Activated CD4-positive, alpha-beta memory T cell treated with anti-CD3 and anti-CD28 coated beads, Interleukin-2, amount 10 ng/mL, durations not matched to agents 7 days and 5 days (primary cell): ENCODE data around the gene PHACTR1. TPM values are rescaled to one million over a fixed set of nuclear protein-coding genes. Genes with fewer than 3 reads are reported as not detected.

Experiments used
- CTCF ChIA-PET: fragments of 350-600 bp; sonication (Branson Sonifier 250); formaldehyde crosslinking; loops from one replicate; lab custom pipeline; 2021; ENCODE audit warnings: antibody characterized with exemption, inconsistent platforms; lab: Charles Lee
- POLR2A ChIA-PET: fragments of 350-600 bp; sonication (Branson Sonifier 250); formaldehyde crosslinking; loops from one replicate; lab custom pipeline; 2021; ENCODE audit warnings: antibody characterized with exemption; lab: Charles Lee
- DNase-seq: peaks from one replicate; pipeline ENCODE4 v3.0.0-alpha.2; 2020
- H3K27ac Mint-ChIP-seq: one replicate; pipeline ENCODE4 v1.8.0; 2021; ENCODE audit warnings: mild to moderate bottlenecking, mixed read lengths
- H3K27me3 Mint-ChIP-seq: one replicate; pipeline ENCODE4 v1.8.0; 2021; ENCODE audit warnings: mixed read lengths
- H3K36me3 Mint-ChIP-seq: one replicate; pipeline ENCODE4 v1.8.0; 2021; ENCODE audit warnings: low read depth, mixed read lengths
- H3K4me1 Mint-ChIP-seq: one replicate; pipeline ENCODE4 v1.8.0; 2021; ENCODE audit warnings: mixed read lengths
- H3K4me3 Mint-ChIP-seq: one replicate; pipeline ENCODE4 v1.8.0; 2021; ENCODE audit warnings: mild to moderate bottlenecking, mixed read lengths
- H3K9me3 Mint-ChIP-seq: one replicate; pipeline ENCODE4 v1.8.0; 2021; ENCODE audit warnings: mixed read lengths
- total RNA-seq, 2 experiments: library from RNA; stranded (reverse); gene quantifications; one replicate each; pipeline ENCODE4 v1.2.3, GENCODE V29; 2021

The PHACTR1 gene
- total RNA-seq, 2 experiments from 2014 or later, result 0.33 to 0.53 TPM

DNA sequence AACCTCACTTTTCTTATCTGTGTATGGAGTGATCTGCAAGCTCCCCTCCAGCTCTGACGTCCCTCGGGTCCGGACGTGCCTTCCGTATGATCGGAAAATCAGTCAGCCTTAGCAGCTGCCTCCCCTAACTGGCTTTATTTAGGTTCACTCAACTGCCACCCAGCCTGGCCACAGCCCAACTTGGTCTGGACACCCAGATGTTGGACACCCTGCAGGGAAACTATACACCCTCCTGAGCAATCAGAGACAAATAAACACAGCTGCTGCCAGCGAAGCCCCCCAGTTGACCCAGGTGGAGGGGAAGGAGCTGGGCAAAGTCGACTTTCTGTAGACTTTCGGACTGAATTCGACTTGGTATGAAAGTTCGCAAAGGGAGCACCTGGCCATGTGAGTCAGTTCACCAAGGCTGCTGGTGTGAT is 582.8 kb downstream of the PHACTR1 start:
- peaks cover 24% of the 10 kb centered on the region for H3K4me1 Mint-ChIP-seq
- no peak overlapping the region for H3K4me3 Mint-ChIP-seq
- H3K27me3 Mint-ChIP-seq, result no peaks in the 10 kb centered on the region
- POLR2A ChIA-PET, result no interaction called here
- no peak for DNase-seq
- CTCF ChIA-PET, result no interaction called here
- no peak overlapping the region for H3K27ac Mint-ChIP-seq
- no peaks in the 10 kb centered on the region for H3K9me3 Mint-ChIP-seq
- peaks cover 46% of the 10 kb centered on the region for H3K36me3 Mint-ChIP-seq

DNA sequence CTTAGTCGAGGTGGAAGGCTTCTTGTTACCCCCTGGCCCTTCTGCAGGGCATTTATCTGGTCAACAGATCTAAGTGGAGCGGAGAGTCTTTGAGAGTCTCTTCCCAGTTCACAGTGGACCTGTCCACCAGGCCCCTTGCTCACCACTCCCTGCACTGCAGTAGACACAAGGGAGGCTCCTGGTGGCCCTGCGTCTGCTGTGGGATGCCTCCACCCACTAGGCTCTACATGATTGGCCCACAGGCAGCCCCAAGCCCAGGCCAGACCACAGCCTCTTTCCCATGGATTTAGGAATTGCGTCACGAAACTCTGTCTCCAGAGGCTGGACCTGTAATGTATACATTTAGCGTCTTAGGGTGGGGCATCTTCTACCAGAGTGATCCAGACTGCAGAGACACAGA is 583.4 kb downstream of the PHACTR1 start:
- Mint-ChIP-seq H3K4me3 (no peak overlapping the region), H3K27me3 (no peaks in the 10 kb centered on the region), H3K36me3 (peaks cover 46% of the 10 kb centered on the region), H3K9me3 (no peaks in the 10 kb centered on the region), H3K27ac (no peak overlapping the region), H3K4me1 (peaks cover 26% of the 10 kb centered on the region)
- CTCF ChIA-PET, result no interaction called here
- POLR2A ChIA-PET, result no interaction called here
- DNase-seq, result no peak

DNA sequence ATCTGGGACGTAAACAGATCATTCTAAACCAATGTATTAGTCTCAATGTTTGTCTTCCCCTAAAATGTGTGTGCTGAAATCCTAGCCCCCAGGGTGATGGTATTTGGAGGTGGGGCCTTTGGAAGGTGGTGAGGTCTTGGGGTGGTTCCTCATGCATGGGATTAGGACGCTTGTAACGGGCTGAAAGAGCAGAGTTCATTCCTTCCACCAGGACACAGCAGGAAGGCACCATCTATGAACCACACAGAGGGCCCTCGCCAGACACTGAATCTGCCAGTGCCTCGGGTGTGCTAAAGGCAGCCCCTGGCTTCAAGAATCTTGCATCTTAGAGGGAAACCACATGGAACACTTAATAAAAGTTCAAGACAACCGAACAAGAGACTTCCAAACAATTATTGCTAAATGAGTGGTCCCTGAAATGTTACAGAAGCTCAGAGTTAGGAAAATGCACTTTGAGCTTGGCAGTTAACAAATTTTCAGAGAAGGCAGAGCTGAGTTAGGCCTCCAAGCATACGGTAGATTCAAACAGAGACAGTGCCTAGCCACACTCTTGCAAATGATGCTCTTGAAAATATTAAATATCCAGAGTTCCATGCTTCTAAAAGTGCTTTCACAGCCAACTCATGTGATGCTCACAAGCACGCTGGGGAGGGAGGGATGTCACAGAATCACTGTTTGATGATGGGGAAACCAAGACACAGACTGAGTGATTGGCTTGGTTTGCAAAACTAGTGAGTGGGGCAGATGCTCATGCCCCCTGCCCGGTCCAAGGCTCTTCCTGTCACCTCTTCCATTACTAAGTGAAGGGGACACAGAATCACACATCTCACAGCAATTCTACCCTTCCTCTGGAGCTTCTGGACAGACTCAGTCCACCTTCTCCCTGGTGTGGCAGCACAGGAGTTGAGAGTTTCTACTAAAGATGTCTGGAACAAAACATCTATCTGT is 584.4 kb downstream of the PHACTR1 start:
- no peaks in the 10 kb centered on the region for H3K27me3 Mint-ChIP-seq
- POLR2A ChIA-PET, result no interaction called here
- CTCF ChIA-PET, result interaction anchor here (2.6 to 3.4 kb wide), 2 partner anchors 27 to 30 kb away, joined by 12 to 14 read pairs; partner anchors contain the start of gene TBC1D7
- H3K9me3 Mint-ChIP-seq, result no peaks in the 10 kb centered on the region
- H3K27ac Mint-ChIP-seq, result no peak overlapping the region
- peaks cover 26% of the 10 kb centered on the region for H3K4me1 Mint-ChIP-seq
- peaks cover 48% of the 10 kb centered on the region for H3K36me3 Mint-ChIP-seq
- no peak overlapping the region for H3K4me3 Mint-ChIP-seq
- no peak for DNase-seq

DNA sequence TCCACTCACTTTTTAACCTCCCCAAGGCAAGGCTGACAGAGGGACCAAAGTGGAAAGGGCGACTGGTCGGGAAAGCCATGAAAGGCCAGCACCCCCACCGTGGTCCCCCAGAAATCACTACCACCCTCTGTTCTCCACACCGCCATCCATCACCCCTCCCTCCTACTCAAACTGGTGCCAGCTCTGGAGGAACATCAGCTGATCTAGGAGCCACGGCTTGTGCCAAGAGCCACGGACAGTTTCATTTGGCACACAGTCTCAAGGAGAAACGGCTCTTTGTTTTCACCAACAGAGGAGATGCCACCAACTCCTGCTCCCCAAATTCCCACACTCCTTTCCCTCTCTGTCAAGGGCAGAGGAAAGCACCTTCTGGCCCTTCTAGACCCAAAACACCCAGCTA is 585.7 kb downstream of the PHACTR1 start:
- Mint-ChIP-seq H3K4me3 (no peak overlapping the region), H3K4me1 (peaks cover 26% of the 10 kb centered on the region), H3K27ac (peak overlapping the region; percentile 70), H3K27me3 (no peaks in the 10 kb centered on the region), H3K36me3 (peaks cover 55% of the 10 kb centered on the region), H3K9me3 (no peaks in the 10 kb centered on the region)
- ChIA-PET POLR2A (interaction anchor here (1.2 to 3.7 kb wide), 2 partner anchors 26 to 314 kb away, joined by 3 to 32 read pairs; partner anchors contain the start of gene TBC1D7), CTCF (interaction anchor here (0.6 to 3.4 kb wide), 6 partner anchors 13 to 493 kb away, joined by 3 to 14 read pairs (median 3); partner anchors contain the start of genes SIRT5 and TBC1D7)
- no peak for DNase-seq

DNA sequence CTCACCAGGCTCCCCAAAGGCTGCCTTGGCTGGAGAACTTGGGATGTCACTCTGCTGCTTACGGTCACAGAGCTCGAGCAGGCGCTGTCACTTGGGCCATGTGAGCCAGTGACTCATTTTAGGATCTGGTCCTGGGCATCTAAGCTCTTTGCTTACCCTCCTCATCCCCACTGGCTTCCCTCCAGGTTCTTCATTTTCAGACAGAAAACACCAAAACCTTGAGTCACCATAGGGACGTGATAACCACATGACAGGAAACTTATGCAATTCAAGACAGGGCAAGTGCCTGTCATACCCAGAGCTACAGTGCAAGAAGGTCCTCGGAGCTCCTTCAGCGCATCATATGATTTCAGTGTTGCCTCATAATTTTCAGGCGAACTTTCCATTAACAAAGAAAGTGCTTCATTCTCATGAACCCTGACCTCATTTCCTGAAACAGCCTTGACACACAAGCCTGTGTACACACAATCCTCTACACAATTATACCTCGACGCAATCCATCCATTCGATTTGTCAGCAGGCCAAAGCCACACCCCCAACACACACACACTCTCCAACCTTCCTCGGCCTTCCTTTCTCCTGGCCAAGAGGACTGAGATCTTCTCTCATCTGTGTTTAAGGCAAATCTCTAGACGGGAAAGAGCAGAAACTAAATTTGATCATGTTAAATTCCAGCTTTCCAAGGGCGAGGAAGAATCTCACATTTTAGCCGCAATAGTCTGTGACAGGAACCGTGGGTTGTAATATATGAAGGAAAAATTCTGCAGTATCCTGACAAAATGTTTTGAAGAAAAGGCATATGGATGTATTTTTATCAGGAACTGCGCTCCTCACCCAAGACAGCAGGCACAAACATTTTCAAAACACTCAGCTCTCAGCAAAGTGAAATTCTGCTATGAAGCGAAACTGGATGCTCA is 586.4 kb downstream of the PHACTR1 start:
- ChIA-PET CTCF (interaction anchor here (0.6 to 3.4 kb wide), 7 partner anchors 14 to 492 kb away, joined by 3 to 14 read pairs (median 3); partner anchors contain the start of genes SIRT5 and TBC1D7), POLR2A (interaction anchor here (1.1 to 3.7 kb wide), 4 partner anchors 12 to 313 kb away, joined by 3 to 32 read pairs (median 4); partner anchors contain the start of gene TBC1D7)
- Mint-ChIP-seq H3K27ac (peak overlapping the region; percentile 70), H3K4me3 (no peak overlapping the region), H3K9me3 (no peaks in the 10 kb centered on the region), H3K4me1 (peaks cover 26% of the 10 kb centered on the region), H3K27me3 (no peaks in the 10 kb centered on the region), H3K36me3 (peaks cover 59% of the 10 kb centered on the region)
- DNase-seq, result peak; percentile 59

DNA sequence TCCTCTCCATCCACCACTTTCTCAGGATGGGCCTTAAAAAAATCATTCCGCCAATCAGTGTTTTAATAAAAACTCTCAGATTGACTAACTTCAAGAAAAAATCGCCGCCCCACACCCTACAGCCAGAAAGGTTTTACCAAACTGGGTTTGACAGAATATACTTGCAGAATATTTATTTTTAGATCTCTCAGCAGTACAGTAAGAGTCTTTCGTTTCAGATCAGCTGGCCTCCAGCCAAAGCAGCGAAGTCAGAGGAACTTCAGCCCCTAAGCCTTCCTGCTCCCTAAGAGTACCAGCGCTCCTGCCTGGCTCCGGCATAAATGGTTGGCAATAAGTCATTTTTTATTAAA is 587.1 kb downstream of the PHACTR1 start:
- ChIA-PET POLR2A (interaction anchor here (1.1 to 3.7 kb wide), 3 partner anchors 11 to 24 kb away, joined by 4 to 32 read pairs (median 4); partner anchors contain the start of gene TBC1D7), CTCF (interaction anchor here (3.4 kb wide), 1 partner anchor 24 kb away, joined by 14 read pairs; the partner anchor contains the start of gene TBC1D7)
- Mint-ChIP-seq H3K36me3 (peaks cover 63% of the 10 kb centered on the region), H3K4me1 (peaks cover 26% of the 10 kb centered on the region), H3K27me3 (no peaks in the 10 kb centered on the region), H3K4me3 (no peak overlapping the region), H3K9me3 (no peaks in the 10 kb centered on the region), H3K27ac (no peak overlapping the region)
- DNase-seq, result peak; percentile 21

DNA sequence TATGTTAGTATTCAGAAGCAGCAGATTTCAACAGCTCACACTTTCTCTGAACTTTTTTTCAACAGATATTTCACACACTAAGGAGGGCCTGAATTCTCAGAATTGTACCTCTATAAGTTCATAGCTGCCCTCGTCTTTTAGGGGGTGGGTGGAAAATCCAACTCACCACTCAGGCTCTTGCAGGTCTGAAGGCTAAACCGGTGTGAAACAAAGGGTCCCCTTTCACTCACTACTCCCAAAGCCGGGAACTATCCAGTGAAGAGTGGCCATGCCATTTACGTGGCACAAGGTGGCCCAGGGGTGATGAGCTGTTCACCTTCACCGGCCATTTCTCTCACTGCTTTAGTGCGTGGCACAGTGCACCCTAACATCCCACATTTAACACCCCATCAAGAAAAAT is 587.5 kb downstream of the PHACTR1 start:
- Mint-ChIP-seq H3K27me3 (no peaks in the 10 kb centered on the region), H3K36me3 (peaks cover 67% of the 10 kb centered on the region), H3K9me3 (no peaks in the 10 kb centered on the region), H3K4me3 (no peak overlapping the region), H3K4me1 (peaks cover 26% of the 10 kb centered on the region), H3K27ac (no peak overlapping the region)
- no peak for DNase-seq
- CTCF ChIA-PET, result interaction anchor here (0.6 to 3.4 kb wide), 2 partner anchors 13 to 24 kb away, joined by 3 to 14 read pairs; partner anchors contain the start of gene TBC1D7
- POLR2A ChIA-PET, result interaction anchor here (1.2 to 3.7 kb wide), 2 partner anchors 19 to 24 kb away, joined by 4 to 32 read pairs; partner anchors contain the start of gene TBC1D7

DNA sequence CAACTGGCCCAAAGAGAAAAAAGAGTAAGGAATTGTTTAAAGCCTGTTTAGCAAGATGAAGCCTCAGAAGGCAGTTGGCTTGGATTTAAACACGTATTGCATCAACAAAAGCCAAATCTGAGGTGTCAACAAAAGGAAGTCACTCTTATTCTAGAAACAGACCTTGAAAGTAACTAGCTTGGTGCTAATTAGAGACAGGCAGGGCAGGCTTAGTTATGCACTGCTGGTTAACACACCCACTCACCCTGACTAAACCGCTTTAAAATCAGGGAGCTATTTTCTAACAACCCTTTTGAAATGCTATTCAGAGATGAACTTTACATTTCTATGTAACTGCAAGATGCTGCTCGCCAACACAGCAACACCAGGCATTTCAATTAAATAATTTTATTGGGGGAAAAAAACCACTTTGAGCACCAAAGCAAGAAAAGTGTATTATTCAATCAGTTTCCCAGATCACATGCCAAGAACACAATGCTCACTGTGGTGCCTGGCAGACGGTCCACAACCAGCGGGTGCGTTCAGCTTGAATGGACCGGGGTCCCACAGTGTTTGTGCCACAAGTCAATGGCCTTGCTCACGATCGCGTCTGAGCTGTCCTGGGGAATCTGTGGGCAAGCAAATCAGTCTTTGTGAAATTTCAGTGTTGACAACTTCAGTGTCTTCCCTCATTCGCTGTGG is 588.2 kb downstream of the PHACTR1 start:
- CTCF ChIA-PET, result interaction anchor here (0.6 to 3.4 kb wide), 2 partner anchors 12 to 23 kb away, joined by 3 to 14 read pairs; partner anchors contain the start of gene TBC1D7
- H3K36me3 Mint-ChIP-seq, result peaks cover 68% of the 10 kb centered on the region
- no peak overlapping the region for H3K4me3 Mint-ChIP-seq
- peaks cover 26% of the 10 kb centered on the region for H3K4me1 Mint-ChIP-seq
- DNase-seq, result no peak
- POLR2A ChIA-PET, result interaction anchor here (3.7 kb wide), 1 partner anchor 23 kb away, joined by 32 read pairs; the partner anchor contains the start of gene TBC1D7
- no peaks in the 10 kb centered on the region for H3K9me3 Mint-ChIP-seq
- no peak overlapping the region for H3K27ac Mint-ChIP-seq
- no peaks in the 10 kb centered on the region for H3K27me3 Mint-ChIP-seq

DNA sequence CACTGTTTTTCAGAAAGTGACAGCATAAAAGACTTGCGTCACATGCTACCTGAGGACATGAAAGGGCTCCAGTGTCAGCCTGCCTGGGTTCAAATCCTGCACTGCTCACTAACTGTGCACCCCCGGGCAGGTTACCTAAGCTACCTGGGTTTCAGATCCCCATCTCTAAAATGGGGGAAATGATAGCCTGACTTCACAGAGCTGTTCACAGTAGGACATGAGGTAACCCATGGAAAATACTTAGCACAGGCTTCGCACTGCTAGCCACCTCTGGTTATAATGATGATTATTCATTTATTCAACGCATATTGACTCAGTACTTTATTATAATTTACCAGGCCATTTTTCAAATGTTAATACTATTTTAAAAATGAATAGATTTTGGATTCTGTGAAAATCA is 588.7 kb downstream of the PHACTR1 start:
- ChIA-PET CTCF (no interaction called here), POLR2A (interaction anchor here (3.7 kb wide), 1 partner anchor 23 kb away, joined by 32 read pairs; the partner anchor contains the start of gene TBC1D7)
- Mint-ChIP-seq H3K4me1 (peaks cover 26% of the 10 kb centered on the region), H3K4me3 (no peak overlapping the region), H3K27ac (no peak overlapping the region), H3K9me3 (no peaks in the 10 kb centered on the region), H3K36me3 (peaks cover 64% of the 10 kb centered on the region), H3K27me3 (no peaks in the 10 kb centered on the region)
- DNase-seq, result no peak

DNA sequence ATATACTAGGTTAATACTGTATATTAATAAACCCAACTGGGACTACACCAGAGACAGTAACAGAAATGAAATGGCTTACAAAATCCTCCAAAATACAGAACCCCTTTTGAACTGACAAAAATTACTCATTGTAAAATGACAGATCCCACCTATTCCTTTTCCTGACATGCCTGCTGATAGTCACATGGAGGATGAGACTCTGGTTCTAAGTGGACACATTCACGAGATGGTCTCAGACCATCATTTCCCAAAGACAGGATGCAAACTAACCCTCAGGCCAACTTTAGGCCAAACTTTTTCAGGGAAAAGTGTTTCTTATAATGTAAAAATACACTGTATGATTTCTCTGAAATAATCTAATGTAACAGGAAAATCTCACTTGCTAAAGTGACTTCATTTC is 589.2 kb downstream of the PHACTR1 start:
- Mint-ChIP-seq H3K27ac (no peak overlapping the region), H3K36me3 (peaks cover 61% of the 10 kb centered on the region), H3K9me3 (no peaks in the 10 kb centered on the region), H3K27me3 (no peaks in the 10 kb centered on the region), H3K4me3 (no peak overlapping the region), H3K4me1 (peaks cover 26% of the 10 kb centered on the region)
- CTCF ChIA-PET, result interaction anchor here (0.8 kb wide), 1 partner anchor 22 kb away, joined by 3 read pairs; the partner anchor contains the start of gene TBC1D7
- POLR2A ChIA-PET, result interaction anchor here (3.7 kb wide), 1 partner anchor 22 kb away, joined by 32 read pairs; the partner anchor contains the start of gene TBC1D7
- DNase-seq, result no peak

DNA sequence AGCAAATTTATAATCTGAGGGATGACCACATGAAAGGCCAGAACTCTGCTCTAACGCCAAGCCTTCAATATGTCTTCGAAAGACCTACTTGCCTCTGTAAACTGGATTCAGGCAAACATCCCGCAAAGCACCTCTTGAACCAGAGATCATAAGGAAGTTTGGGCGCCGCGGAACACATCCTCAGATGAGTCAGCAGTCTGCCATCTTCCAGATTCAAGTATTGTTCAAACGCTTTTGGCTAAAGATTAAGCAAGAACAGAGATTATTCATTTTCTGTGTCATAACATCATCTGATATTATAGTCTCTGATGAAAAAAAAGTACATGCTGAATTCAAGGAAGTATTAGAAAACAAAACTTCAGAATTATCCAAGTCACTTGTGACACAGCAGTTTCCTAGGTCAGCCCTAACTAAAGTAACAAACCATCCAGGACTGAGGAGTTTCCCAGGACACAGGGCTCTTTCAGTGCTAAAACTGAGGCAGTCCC is 591.0 kb downstream of the PHACTR1 start:
- Mint-ChIP-seq H3K27me3 (no peaks in the 10 kb centered on the region), H3K9me3 (no peaks in the 10 kb centered on the region), H3K27ac (no peak overlapping the region), H3K4me3 (no peak overlapping the region), H3K36me3 (peaks cover 55% of the 10 kb centered on the region), H3K4me1 (peaks cover 19% of the 10 kb centered on the region)
- no peak for DNase-seq
- ChIA-PET POLR2A (no interaction called here), CTCF (no interaction called here)
